Measurements from ENCODE around the gene CALN1. TPM values are rescaled to one million over a fixed set of nuclear protein-coding genes. Genes with fewer than 3 reads are reported as not detected.

Gene CALN1
- total and polyA plus RNA-seq, 9 donors, result under 0.01 to 0.18 (median 0.13) TPM; not detected in 2

DNA sequence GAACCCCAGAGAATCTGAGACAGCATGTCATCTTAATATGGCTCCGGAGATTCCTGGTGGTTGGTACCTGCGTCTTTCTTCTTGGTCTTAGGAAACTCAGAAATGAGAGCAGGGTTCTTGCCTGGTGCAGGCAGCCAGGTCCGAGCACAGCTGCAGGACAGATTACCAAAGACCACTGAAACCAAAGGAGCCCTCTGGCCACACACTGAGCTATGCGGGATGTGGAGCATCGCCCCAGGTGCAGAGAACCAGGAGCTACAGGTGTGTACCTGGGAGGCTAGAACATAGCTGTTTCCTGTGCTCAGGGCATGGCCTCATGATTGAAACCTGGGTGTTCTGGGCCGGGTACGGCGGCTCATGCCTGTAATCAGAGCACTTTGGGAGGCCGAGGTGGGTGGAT is 635.4 kb downstream of the CALN1 start:
- no peak overlapping the region for H3K4me3 ChIP-seq
- intact Hi-C loops (cut with DNase I), result no loop called here
- no peak for DNase-seq
- TF ChIP-seq, protein P1, sequence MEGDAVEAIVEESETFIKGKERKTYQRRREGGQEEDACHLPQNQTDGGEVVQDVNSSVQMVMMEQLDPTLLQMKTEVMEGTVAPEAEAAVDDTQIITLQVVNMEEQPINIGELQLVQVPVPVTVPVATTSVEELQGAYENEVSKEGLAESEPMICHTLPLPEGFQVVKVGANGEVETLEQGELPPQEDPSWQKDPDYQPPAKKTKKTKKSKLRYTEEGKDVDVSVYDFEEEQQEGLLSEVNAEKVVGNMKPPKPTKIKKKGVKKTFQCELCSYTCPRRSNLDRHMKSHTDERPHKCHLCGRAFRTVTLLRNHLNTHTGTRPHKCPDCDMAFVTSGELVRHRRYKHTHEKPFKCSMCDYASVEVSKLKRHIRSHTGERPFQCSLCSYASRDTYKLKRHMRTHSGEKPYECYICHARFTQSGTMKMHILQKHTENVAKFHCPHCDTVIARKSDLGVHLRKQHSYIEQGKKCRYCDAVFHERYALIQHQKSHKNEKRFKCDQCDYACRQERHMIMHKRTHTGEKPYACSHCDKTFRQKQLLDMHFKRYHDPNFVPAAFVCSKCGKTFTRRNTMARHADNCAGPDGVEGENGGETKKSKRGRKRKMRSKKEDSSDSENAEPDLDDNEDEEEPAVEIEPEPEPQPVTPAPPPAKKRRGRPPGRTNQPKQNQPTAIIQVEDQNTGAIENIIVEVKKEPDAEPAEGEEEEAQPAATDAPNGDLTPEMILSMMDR (IDR thresholded peaks at IDR 0.05), result no peak
- TF ChIP-seq EP300 (IDR thresholded peaks at IDR 0.05) (no peak), POLR2A (IDR thresholded peaks at IDR 0.05) (no peak)
- H3K9me3 ChIP-seq, result no peaks in the 10 kb centered on the region
- H3K27ac ChIP-seq, result no peak overlapping the region
- H3K4me1 ChIP-seq (ENCODE audit: insufficient read depth), result no peaks in the 10 kb centered on the region
- H3K36me3 ChIP-seq, result no peaks in the 10 kb centered on the region
- no peaks in the 10 kb centered on the region for H3K27me3 ChIP-seq
- 89 to 92% (median 90%) methylated on average over 9 of the region's 9 CpGs for WGBS, 3 donors

DNA sequence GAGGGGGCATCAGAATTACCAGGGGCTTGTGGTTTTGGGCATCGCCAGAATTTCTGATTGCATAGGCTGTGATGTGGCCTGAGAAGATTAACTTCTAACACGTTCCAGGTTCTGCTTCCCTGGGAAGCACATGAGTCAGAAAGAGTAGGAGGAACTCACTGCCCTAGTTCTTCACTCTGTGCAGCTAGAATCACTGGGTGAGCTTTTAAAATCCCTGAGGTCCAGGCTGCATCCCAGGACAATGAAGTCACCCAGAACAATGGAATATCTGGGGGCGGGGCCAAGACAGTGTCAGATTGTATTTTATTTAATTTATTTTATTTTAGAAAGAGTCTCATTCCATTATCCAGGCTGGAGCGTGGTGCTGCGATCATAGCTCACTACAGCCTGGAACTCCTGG is 636.5 kb downstream of the CALN1 start:
- intact Hi-C loops (cut with DNase I), result no loop called here
- TF ChIP-seq POLR2A (IDR thresholded peaks at IDR 0.05), result no peak
- TF ChIP-seq, protein P1 (IDR thresholded peaks at IDR 0.05), result no peak
- no peak for TF ChIP-seq EP300 (IDR thresholded peaks at IDR 0.05)

DNA sequence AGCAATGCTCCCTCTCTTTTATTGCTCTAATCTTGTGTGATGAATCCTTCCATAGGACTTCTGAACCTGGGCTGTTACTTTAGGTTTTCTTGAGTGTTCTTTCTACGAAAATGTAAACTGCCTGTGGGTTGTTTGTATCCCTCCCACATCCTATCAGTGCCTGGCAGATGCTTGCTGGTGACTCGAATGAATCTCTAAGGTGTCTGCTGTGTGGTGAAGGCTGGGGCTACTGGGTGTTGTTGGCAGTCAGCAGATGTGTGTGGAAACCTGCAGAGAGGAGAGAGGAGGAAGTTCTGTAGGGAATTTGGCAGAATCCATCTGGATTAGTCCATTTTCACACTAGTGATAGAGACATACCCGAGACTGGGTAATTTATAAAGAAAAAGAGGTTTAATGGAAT is 639.4 kb downstream of the CALN1 start:
- Histone ChIP-seq H3K9me3 (no peaks in the 10 kb centered on the region), H3K4me1 (ENCODE audit: insufficient read depth) (no peaks in the 10 kb centered on the region), H3K4me3 (no peak overlapping the region), H3K27me3 (no peaks in the 10 kb centered on the region), H3K36me3 (no peaks in the 10 kb centered on the region), H3K27ac (no peak overlapping the region)
- DNase-seq, result no peak
- WGBS, 3 donors, result 34 to 55% (median 39%) methylated on average over 3 of the region's 3 CpGs
- no peak for TF ChIP-seq POLR2A (IDR thresholded peaks at IDR 0.05)
- TF ChIP-seq, protein P1 (IDR thresholded peaks at IDR 0.05), result no peak
- no peak for TF ChIP-seq EP300 (IDR thresholded peaks at IDR 0.05)
- intact Hi-C loops (cut with DNase I), result no loop called here

More for the DNA sequence above, 636.5 kb downstream of the CALN1 start:
- Histone ChIP-seq H3K27me3 (no peaks in the 10 kb centered on the region), H3K4me3 (no peak overlapping the region), H3K4me1 (ENCODE audit: insufficient read depth) (no peaks in the 10 kb centered on the region), H3K36me3 (no peaks in the 10 kb centered on the region), H3K27ac (no peak overlapping the region), H3K9me3 (no peaks in the 10 kb centered on the region)
- 72 to 75% (median 73%) methylated on average over 5 of the region's 5 CpGs for WGBS, 3 donors
- no peak for DNase-seq

DNA sequence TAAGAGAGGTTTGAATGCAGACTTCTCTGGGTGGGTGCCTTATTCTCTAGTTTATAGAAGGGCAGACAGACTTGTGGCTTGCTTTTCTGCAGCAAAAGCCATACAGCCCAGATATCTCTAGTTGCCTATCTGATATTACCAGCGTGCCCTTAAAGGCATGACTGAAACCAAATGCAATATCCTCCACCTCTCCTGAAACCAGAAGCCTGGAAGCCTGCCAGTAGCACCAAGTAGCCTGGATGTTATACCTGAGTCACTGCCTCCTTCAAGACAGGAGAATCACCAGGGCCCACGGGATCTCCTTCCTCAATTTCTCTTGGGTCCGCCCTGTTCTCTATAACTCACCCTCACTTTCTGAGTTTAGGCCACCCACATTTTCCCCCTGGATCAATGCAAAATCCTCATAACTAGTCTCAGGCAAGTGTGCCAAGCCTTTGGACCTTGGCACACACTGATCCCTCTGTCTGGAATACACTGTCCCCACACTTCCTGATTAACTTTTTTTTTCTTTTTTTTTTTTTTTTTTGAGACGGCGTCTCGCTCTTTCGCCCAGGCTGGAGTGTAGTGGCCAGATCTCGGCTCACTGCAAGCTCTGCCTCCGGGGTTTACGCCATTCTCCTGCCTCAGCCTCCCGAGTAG is 641.8 kb downstream of the CALN1 start:
- no peaks in the 10 kb centered on the region for H3K4me1 ChIP-seq (ENCODE audit: insufficient read depth)
- 87 to 91% (median 88%) methylated on average over 11 of the region's 11 CpGs for WGBS, 3 donors
- H3K27me3 ChIP-seq, result no peaks in the 10 kb centered on the region
- H3K27ac ChIP-seq, result no peak overlapping the region
- TF ChIP-seq EP300 (IDR thresholded peaks at IDR 0.05), result no peak
- no peak for TF ChIP-seq POLR2A (IDR thresholded peaks at IDR 0.05)
- TF ChIP-seq, protein P1 (IDR thresholded peaks at IDR 0.05), result no peak
- H3K36me3 ChIP-seq, result no peaks in the 10 kb centered on the region
- DNase-seq, result no peak
- intact Hi-C loops (cut with DNase I), result no loop called here
- H3K4me3 ChIP-seq, result no peak overlapping the region
- no peaks in the 10 kb centered on the region for H3K9me3 ChIP-seq

All from ovary (tissue), 9 donors.